HK-2 (cell line): ENCODE data around the gene PRKCA.

Source experiments
- DNase-seq: peaks from one replicate; pipeline ENCODE4 v3.0.0-alpha.2; 2018; ENCODE audit not compliant: unreplicated experiment

PRKCA gene

DNA sequence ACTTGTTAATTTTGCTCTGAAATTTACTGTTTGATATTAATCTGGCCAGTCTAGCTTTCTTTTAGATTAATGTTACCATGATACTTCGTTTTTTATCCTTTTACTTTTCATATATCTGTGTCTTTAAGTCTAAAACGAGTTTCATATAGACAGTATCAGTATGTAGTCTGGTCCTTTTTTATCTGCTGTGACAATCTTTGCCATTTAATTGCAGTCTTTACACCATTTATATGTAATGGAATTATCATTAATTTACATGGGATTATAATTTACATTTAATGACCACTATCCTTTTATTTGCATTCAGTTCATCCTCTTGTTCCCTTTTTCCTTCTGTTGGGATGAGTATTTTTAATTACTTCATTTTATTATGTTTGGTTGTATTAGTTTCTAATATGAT, 243.5 kb downstream of the PRKCA start:
- DNase-seq: no peak

- DNase-seq: no peak
Observed at GRCh38 chr17:66547151-66547865, 244.9 kb downstream of the PRKCA start.

- DNase-seq: peak; percentile 37
Observed at GRCh38 chr17:66548158-66548557, 245.7 kb downstream of the PRKCA start.

DNA sequence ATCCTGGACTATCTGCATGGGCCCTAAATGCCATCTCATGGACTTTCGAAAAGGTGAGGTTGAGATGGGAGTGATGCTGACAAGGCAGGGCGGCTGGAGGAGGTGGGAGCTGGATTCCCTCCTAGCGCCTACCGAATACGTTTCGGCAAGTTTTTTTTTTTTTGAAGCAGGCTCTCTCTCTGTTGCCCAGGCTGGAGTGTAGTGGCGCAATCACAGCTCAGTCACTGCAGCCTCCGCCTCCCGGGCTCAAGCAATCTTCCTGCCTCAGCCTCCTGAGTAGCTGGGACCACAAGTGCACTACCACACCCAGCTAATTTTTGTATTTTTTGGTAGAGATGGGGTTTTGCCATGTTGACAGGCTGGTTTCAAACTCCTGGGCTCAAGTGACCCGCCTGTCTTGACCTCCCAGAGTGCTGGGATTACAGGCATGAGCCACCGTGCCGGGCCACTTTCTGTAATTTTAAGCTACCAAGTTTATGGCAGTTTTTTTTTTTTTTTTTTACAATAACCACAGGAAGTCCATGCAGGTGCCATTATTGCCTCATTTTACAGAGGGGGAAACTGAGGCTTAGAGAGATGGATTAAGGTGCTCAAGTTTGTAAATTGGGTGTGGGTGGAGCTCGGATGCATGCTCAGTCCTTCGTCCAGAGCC, 246.4 kb downstream of the PRKCA start:
- no peak for DNase-seq

DNA sequence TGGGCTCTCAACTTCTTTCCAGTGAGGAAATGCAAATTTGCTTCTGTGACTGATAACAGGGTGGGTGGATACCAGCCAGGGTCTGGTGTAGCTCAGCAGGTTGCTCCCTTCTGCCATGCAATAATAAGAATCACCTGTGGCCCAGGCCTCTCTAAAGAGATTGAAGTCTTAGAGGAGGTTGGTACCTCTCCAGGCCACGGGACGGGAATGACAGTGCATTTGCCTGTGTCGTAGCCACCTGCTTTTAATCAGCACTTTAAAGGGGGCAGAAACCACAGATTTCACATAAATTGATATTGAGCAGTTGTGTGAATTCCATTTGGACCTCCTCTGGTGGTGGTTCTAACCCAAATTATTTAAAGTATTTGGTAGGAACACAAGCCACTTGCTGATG, 246.9 kb downstream of the PRKCA start:
- DNase-seq: peak; percentile 64

DNA sequence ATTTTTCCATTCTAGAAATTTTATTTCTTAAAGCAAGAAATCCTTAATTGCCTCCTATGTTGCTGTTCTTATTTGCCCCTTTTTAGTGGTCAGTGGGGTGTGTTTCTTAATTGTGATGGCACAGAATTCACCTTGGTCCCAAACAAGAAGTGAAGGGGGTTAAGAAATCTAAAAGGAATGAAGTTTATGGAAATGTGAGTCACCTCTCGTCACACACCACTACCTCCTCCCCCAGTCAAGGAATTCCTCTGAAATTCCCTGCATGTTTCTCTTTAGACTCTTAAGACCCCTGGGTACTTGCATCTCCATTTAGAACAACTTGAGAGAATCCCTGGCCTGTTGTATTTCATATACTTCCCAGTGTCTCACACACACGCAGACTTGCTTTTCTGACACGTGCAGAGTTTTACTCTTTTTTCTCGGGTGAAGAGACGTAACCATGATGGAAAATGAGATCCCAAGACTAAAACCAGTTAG, 247.4 kb downstream of the PRKCA start:
- peak; percentile 46 for DNase-seq

DNA sequence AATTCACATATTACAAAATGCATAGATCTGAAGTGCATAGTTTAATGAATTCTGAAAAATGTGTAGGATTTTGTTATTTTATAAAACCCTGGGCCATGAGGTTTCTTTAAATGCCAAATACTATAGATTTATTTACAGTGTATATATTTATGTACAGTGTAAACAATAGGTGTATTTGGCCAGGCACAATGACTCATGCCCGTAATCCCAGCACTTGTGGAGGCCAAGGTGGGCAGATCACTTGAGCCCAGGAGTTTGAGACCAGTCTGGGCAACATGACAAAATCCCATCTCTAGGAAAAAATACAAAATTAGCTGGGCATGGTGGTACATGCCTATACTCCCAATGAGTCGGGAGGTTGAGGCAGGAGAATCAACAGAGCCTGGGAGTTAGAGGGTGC, 249.4 kb downstream of the PRKCA start:
- no peak for DNase-seq

DNA sequence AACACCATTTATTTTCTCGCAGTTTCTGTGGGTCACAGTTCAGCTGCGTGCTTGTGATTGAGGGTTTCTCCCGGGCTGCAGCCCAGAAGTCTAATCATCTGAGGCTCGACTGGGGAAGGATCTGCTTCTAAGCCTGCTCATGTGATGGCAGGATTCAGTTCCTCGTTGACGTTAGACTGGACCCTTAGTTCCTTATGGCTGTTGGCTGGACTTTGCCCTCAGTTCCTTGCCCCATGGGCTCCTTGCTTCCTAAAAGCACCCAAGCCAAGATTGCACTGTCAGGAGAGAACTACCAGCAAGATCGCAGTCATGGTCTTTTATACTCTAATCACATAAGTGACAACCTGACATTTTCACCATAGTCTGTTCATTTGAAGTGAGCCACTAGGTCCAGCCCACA, 250.0 kb downstream of the PRKCA start:
- DNase-seq: no peak

DNA sequence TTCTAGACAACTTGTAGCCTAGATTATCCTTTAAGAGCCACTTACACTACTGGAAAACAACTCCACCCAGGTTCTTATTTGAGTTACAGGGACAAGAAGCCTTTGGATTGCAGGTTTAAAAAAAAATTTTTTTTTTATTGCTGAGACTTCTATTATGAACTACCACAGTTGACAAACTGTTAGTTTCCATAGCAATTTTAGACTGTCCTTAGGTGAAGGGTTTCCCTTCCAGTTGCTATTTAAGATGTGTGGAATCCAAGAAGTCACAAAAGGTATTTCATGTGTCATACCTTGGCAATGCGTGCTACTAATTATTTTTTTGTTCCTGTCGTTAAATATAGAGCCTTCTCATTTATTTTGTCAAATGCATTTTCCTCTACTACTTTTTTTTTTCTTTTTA, 253.2 kb downstream of the PRKCA start:
- DNase-seq: no peak

DNA sequence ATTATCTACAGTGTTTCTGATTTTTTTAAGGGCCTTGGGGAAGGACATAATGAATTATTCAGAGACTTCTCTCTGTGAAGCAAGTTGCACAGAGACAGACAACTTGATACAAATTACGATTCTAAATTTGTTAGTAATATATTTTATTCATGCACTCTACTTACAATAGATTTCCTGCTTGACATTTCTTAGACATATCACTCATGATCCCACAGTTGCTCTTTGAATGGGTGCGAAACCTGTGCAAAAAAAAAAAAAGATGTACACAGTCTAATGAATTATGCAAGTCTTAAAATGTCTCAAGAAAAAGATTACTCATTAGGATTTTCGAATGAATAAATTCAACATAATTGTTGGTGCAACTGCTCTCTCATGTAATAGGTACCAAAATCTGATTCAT, 254.8 kb downstream of the PRKCA start:
- no peak for DNase-seq

- DNase-seq: no peak
Observed at GRCh38 chr17:66557886-66558285, 255.5 kb downstream of the PRKCA start.

GRCh38 chr17:66560691-66561090, 258.3 kb downstream of the PRKCA start:
- no peak for DNase-seq

GRCh38 chr17:66562119-66562518, 259.7 kb downstream of the PRKCA start:
- no peak for DNase-seq

DNA sequence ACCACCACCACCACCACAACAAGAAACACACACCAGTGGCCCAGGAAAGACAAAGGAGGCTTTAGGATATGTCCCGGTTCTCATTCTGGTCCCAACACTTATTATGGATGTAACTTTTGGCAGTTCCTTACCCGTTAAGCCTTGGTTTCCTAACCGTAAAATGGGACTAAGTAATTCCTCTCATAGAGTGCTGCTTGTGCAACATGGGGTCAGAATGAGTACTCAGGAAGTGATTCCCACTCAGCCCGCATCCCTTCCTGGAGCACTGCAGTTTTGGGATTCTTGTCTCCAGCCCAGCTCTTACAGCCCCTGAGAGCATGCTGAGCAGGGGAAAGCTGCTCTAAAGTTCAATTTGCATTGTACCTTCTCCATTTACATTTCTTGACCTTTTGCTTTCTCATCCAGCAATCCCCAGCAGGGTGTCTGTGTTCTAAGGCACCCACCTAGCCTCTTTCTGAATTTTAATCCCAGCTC, 262.6 kb downstream of the PRKCA start:
- no peak for DNase-seq

DNA sequence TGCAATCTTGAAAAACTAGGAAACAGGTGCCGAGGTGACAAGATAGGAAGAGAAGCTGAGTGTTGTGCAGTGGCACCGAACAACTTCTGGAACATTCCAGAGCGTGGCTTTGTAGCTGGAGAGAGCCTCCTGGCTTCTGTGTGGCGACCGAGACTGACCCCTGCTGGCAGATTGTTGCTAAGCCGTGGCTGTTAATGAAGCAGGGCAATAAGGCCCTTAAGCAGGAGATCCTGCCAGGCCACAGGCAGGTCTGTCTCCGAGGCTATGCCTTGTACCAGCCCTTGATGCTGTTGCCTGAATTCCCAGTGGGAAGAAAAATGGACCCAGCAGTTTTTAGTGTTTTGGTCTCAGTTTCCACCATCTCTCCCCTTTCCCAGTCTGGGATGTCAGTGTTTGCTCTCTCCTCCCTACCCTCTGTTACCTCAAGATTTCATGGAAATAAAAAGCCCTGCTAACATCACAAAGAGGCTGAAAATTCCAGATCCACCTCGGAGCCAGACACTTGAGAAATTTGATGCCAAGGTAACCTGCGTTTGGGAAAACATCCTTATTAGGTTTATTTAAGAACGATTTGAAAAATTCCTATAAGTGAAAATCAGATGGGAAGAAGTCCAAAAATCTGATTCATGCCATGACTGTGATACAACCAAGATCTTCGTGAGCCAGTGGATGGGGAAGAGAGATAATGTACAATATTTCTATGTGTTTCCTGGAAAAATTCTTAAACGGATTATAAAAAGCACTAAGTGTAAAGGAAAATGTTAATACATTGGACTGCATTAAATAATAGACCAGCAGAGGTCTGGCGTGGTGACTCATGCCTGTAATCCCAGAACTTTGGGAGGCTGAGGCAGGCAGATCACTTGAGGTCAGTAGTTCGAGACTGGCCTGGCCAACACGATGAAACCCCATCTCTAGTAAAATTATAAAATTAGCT, 265.1 kb downstream of the PRKCA start:
- peak; percentile 68 for DNase-seq

- no peak for DNase-seq
Observed at GRCh38 chr17:66569572-66569971, 267.2 kb downstream of the PRKCA start.

DNA sequence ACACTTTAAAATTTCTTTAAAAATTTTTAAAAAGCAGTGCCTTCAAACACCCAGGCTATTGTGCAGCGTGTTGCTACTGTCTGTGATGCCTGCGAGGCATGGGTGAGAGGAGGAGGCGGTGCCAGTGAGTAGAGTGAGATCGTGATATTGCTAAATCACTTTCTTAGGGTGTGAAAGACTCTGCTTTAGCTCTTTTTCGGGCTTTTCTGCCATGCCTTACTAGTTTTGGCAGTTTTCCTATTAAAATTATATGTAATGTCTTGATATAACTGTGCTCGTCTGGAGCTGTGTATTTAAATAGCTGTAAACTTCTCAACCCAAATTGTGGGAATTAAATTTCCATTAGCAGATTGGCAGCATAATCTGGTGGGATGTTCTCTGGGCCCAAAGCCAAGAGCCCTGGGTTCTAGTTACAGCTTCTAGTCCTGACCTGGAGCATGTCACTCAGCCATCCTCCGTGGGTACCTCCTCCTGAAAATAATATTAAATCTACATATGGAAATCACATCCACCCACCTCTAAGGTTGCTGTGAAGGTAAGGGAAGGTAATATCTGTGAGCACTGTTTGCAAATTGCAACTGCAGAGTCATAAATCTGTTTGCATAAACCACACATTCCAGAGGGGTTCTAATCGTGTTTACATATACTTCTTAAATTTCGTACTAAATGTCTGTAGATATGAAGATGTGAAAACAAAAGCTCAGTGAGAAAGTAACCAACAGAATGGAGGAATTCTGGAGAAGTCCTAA, 268.2 kb downstream of the PRKCA start:
- no peak for DNase-seq

- no peak for DNase-seq
Observed at GRCh38 chr17:66571745-66572144, 269.3 kb downstream of the PRKCA start.

DNA sequence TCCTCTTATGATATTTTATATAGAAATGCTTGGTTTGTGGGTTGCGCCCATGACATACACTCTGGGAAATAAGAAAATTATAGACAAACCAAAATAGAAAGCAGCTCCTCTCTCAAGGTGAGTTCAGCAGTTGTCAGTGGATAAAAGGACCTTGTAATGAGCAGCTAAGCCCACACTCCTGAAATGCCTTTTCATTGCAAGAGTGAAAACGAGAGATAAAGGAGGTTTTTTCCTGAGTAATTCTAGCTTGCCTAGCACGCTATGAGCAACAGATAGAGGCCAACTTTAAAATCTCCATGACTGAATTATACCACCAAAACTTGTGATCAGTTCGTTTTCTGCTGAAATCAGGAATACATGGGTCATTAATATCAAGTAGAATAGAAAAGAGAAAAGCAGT, 270.7 kb downstream of the PRKCA start:
- no peak for DNase-seq

DNA sequence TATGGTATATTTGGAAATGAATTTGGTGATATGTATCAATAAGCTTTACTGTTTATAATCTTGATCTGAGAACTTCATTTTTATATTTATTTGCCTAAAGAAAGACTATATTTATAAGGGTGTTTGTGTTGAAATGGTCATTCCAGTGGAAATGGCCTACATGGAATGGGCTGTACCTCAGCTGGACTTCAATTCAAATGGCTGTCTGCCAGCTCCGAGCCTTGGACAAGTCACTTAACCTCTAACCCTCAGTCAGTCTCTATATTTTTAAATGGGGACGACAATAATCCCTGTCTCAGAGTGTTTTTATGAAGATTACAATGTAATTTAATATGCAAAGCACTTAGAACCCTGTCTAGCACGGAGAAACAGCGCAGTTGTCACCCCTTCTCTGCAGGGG, 271.7 kb downstream of the PRKCA start:
- no peak for DNase-seq

- no peak for DNase-seq
Observed at GRCh38 chr17:66576473-66576872, 274.1 kb downstream of the PRKCA start.

DNA sequence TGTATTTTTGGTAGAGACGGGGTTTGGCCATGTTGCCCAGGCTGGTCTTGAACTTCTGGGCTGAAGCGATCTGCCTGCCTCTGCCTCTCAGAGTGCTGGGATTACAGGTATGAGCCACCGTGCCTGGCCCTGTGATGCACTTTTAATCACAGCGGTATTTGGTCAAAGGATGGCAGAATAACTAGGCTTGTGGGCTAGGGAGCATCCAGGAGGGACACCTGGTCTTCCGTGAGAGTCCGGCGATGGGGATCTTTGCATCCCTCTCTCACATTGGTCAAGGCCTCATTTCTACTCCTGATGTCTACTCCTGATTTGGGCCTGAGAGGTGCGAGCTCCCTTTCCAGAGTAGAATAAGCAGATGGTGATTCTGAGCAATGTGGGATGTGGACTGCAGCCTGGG, 274.6 kb downstream of the PRKCA start:
- DNase-seq: no peak
